HG02571 (cell line): ENCODE measurements around the gene ARHGAP25.
A peak's percentile ranks its signal among the peaks of the same experiment; 100 is the strongest.

ENCODE experiments used
- ATAC-seq: cut with Tn5 transposase; IDR thresholded peaks from one replicate; pipeline ENCODE4 v1.9.1; 2021; ENCODE audit warnings: mild to moderate bottlenecking, moderate library complexity; ENCODE audit not compliant: unreplicated experiment

The ARHGAP25 gene

GRCh38 chr2:68716604-68717304 is 17.9 kb upstream of the ARHGAP25 start:
- ATAC-seq: no peak

DNA sequence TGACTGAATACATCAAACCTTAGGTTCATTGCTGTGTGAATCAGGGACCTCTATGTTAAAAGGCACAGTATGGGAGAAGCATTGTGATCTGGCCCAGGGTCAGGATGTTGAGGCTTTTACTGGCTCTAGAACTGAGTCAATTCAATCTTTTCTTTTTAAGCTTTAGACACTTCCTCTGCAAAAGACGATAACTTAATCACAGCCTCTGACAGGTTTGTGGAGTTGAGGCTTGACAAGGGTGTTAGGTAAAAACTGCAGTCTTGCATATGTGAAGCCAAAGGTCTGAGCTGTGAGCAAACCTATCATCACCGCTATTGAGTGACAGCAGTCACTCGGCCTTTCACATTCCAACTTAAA is 17.3 kb upstream of the ARHGAP25 start:
- no peak for ATAC-seq

GRCh38 chr2:68719912-68720311 is 14.7 kb upstream of the ARHGAP25 start:
- ATAC-seq: no peak

- ATAC-seq: no peak
Observed at GRCh38 chr2:68720665-68721064, 13.9 kb upstream of the ARHGAP25 start.

DNA sequence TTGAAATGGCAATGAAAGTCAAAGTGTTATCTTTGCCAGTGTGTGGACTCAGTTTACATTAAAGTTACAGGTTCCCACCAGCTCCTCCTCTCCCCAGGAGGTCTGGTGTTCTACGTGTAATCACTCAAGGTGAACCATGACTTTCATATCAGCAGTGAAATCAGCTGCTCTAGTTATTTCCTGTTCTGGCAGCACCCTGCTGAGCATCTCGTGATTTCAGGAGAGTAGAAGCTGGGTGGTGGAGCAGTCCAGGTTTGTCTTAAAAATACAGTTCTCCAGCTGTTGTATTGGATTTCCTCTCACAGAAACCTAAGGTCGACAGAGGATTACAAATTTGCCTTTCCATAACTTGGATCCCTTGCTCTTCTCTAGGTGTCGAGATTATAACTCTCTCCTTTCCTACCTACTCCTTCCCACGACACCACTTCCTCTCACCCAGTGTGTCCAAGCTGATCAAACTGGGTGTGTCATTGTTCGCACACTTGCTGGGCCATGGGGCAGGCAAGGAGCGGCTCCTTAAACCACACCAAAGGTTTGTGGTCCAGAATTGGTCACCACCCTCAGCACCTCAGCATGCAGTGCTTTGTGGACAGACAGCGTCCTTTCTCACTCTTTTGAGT is 13.0 kb upstream of the ARHGAP25 start:
- no peak for ATAC-seq

DNA sequence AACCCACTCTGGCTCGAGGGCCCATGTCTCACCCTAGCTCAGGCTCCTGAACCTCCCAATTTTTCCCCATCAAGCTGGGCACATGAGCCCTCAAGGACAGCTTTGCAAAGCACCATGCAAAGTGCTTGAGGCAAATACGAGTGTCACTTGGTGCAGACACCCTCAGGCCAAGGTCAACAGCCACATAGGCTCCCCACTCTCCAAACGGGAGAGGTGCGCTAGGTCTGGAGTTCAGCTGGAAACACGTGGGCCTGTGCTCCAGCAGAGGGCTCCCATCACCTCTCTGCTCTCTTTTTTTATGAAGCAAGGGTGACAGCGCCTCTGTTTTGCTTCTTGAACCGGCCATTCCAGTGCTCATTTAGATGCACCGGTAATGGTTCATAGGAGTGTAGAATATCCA is 11.9 kb upstream of the ARHGAP25 start:
- ATAC-seq: no peak

GRCh38 chr2:68723181-68723580 is 11.4 kb upstream of the ARHGAP25 start:
- ATAC-seq: no peak

DNA sequence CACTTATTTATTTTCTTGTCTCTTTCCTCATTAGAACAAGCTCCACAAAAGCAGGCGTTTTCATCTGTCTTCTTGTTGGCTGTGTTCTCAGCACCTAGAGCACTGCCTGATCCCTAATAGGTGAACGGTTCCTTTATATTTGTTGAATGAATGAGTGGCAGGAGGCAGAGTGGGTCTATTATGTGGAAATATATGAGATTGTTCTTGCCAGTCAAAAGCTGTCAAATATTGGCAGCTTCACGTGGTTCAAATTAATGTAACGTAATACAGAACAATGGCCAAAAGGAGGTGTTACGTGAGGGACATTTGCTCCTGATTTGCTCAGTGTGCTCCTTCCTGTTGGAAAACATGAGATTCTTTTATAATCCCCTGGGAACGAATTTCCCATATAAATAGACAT is 8.5 kb upstream of the ARHGAP25 start:
- no peak for ATAC-seq

DNA sequence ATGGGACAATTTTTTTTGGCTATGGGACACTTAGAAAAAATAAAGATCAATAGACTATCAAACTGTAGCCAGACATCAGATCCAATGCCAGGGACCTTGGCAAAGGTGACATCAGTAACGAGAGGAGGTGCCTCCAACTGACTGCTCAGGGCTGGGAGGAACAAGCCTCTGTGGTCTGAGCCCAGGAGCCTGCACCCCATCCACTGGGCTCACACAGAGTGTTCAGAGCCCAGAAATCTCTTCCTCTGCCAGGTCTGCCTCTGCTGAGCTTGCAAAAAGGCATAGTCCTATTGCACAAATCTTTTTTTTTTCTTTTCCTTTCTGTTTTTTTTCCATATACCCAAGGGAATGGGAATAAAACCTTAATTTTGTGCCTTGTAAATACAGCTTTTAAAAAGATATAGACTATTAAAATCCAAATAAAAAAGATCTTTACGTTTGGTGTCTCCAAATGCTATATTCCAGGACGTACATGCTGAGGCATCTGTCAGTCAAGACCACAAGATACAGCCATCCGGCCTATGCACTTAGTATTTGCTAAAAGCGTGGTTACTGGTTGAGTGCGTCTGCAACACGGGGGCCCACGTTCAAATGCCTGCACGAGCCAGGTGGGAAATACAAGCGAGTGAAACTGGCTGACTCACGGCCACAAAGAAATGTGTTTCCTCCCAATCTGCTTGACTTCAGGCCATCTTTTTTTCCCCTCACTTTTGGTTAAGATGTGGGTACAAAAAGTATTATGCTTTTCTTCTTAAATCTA is 7.8 kb upstream of the ARHGAP25 start:
- peak; percentile 93 for ATAC-seq

- no peak for ATAC-seq
Observed at GRCh38 chr2:68727683-68728375, 6.8 kb upstream of the ARHGAP25 start.

GRCh38 chr2:68730828-68731227 is 3.8 kb upstream of the ARHGAP25 start:
- ATAC-seq: no peak

DNA sequence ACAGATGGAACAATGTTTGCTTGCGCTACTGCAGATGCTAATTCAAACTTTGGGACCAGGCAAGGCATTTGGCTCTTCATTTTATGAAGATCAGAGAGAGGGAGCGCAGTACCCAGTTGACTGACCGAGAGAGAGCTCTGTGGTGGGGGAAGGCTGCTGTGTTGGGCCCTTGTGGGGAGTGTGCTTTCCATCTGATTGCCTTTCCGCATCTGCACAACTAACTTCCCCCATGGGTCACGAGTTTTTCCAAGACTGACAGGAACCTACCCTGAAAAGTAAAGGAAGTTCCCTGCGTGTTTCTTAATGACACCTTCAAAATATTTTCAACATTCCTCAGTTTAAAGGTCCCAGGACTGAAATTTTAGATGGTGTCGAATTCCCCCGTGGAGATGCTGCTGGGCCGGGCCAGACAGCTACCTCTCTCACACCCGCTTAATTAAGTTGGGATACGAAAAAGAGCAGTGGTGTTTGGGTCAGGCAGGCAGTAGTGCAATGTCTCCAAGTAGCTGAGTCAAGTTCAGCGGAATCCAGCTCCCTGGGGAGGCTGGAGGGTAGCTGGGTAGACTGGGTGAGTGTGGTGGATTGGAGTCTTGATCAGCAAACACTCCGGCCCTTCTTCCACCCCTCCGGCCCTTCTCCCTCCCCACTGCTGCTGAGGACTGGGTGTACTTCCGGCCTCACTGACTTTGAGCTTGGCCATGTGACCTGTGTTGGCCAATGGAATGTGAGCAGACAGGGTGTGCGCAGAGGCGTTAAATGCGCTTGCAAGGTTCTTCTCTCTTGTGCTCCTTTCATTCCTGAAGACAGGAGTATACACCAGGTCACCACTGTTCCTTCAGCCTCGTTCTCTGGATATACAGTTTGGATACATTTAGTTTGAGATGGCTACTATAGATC is 2.3 kb upstream of the ARHGAP25 start:
- ATAC-seq: no peak

DNA sequence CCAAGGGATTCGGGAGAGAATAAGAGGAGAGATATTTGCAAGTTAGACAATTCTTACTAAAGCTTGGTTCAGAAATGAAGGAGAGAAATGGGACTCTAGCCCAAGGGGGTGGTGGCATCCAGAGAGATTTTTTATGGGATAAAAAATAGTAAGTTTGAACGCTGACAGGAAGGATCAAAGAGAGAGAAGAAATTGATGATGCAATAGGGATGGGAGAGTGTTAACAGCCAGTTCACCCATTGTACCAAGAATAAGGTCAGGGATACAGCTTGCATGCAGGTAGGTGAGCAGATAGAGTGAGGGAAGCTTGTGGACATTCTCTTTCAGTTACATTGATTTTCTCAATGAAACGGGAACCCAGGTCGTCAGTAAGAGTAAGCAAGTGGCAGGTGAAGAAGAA is 1.2 kb upstream of the ARHGAP25 start:
- no peak for ATAC-seq

GRCh38 chr2:68734176-68734575 is 435 bp upstream of the ARHGAP25 start:
- ATAC-seq: no peak

GRCh38 chr2:68736086-68736485 is 1.5 kb downstream of the ARHGAP25 start:
- no peak for ATAC-seq

DNA sequence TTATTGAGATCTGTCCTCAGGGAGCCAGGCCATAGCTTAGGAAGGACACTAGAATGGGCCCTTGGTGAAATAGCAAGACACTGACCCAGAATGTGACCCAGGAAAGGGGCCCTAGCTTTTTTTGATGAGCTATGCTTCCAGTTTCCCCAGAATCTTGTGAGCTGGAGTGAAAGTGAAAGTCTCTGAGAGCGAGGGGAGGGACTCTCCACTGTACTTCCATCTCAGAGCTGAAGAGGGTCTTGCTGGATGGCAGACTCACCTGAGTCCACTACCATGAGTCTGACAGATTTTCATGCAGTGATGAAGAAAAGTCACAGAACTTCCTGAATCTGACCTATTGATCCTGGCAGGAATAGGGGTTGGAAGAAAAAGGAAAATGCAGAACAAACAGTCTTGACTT is 3.1 kb downstream of the ARHGAP25 start:
- ATAC-seq: no peak

- ATAC-seq: no peak
Observed at GRCh38 chr2:68738906-68739594, 4.4 kb downstream of the ARHGAP25 start.

DNA sequence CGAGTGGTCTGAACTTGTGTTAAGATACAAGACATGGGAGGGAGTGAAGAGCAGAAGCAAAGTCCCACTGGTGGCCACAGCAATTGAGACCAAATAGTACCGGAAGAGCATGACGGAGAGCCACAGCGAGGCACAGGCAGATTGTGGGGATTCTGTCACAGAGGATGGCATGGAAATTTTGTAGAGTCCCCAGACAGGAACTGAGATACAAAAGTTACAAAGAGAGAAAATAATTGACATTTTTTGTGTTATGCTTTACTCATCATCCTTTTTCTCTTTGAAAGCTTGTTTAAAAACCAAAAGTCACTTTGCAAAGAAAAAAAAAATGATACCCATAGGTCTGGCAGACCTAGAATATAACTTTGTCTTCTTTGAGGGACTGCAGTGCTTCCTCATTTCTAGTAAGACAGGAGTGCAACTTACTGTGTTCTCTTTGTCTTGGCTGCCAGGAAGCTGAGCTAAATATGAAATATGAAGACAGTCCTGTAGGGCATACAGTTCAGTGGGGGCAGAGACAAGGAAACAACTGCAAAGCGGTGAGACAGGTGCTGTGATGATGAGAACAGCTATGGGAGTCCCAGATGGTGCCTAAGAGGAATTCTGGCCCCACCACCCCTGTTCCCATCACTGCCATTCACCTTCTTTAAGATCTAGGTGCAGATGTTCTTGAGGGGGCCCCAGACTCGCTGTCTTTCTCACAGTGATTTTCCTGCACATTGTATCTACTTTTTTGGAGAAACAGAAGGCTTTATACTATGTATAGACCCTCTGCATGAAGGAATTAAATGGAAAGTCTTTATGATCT is 5.2 kb downstream of the ARHGAP25 start:
- ATAC-seq: no peak

DNA sequence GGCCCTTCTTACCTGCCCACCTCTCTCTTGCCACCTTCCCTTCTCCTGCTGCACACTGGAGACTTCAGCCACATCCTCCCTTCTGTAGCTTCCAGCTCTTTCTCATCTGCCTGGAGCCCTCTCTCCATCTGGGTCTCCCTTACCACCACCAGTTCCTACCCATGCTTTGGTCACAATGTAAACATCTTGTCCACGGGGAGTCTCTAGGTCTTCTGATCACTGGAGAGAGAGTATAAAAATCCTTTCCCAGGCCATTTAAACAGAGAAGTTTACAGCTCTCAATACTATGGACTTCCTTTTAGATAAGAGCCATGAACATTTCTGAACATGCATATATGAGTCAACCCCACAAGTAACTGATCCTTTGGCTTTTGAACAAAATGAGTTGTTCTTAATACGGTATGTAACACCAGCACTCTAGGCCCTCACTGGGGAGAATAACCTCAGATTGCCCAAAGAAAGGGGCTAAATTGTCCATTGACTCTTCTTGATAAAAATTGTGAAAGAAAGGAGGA is 5.8 kb downstream of the ARHGAP25 start:
- no peak for ATAC-seq
